ENCODE measurements around the gene PKD2L2.
"Not testable (repeated sequence)": the region's sequence is repeated elsewhere in the genome, so short reads cannot be mapped to it uniquely, and the experiment has no call there.

Gene PKD2L2

GRCh38 chr5:137862251-137862650, 27.0 kb upstream of the PKD2L2 start:
- Histone ChIP-seq H3K27me3 (ENCODE audit: insufficient read depth, poor library complexity, severe bottlenecking) (no peaks in the 10 kb centered on the region), H3K4me3 (replicated peaks; ENCODE audit: insufficient read depth, low read length) (no peak overlapping the region)
- TF ChIP-seq CTCF (IDR thresholded peaks at IDR 0.05; ENCODE audit: insufficient read depth, low read length) (no peak), POLR2AphosphoS5 (IDR thresholded peaks at IDR 0.05; ENCODE audit: low read depth) (no peak), REST (IDR thresholded peaks at IDR 0.05; ENCODE audit: insufficient replicate concordance, low read depth) (no peak), GABPA (IDR thresholded peaks at IDR 0.05; ENCODE audit: low read depth) (no peak), SPI1 (IDR thresholded peaks at IDR 0.05; ENCODE audit: borderline replicate concordance, low read depth) (no peak)

GRCh38 chr5:137863653-137864052, 25.6 kb upstream of the PKD2L2 start:
- not testable (repeated sequence) for DNase-seq (ENCODE audit: low read depth in 1 of 2, low spot score in 1 of 2); H3K27me3 ChIP-seq (ENCODE audit: insufficient read depth, poor library complexity, severe bottlenecking); H3K4me3 ChIP-seq (replicated peaks; ENCODE audit: insufficient read depth, low read length); H3K27ac ChIP-seq (replicated peaks)

More at GRCh38 chr5:137862251-137862650, 27.0 kb upstream of the PKD2L2 start:
- no peak for DNase-seq (ENCODE audit: low read depth in 1 of 2, low spot score in 1 of 2)
- H3K27ac ChIP-seq (replicated peaks): no peak overlapping the region

GRCh38 chr5:137866541-137867388, 22.5 kb upstream of the PKD2L2 start:
- no peak overlapping the region for H3K27ac ChIP-seq (replicated peaks)
- DNase-seq (ENCODE audit: low read depth in 1 of 2, low spot score in 1 of 2): no peak
- no peak for TF ChIP-seq POLR2AphosphoS5 (IDR thresholded peaks at IDR 0.05; ENCODE audit: low read depth)
- no peak for TF ChIP-seq CTCF (IDR thresholded peaks at IDR 0.05; ENCODE audit: insufficient read depth, low read length)
- no peak for TF ChIP-seq GABPA (IDR thresholded peaks at IDR 0.05; ENCODE audit: low read depth)
- no peak for TF ChIP-seq SPI1 (IDR thresholded peaks at IDR 0.05; ENCODE audit: borderline replicate concordance, low read depth)
- TF ChIP-seq REST (IDR thresholded peaks at IDR 0.05; ENCODE audit: insufficient replicate concordance, low read depth): no peak
- no peak overlapping the region for H3K4me3 ChIP-seq (replicated peaks; ENCODE audit: insufficient read depth, low read length)
- H3K27me3 ChIP-seq (ENCODE audit: insufficient read depth, poor library complexity, severe bottlenecking): no peaks in the 10 kb centered on the region

GRCh38 chr5:137867664-137868063, 21.6 kb upstream of the PKD2L2 start, which contains the start of gene MYOT:
Gene MYOT, plus strand, starts transcription at chr5:137867860. Its CDS starts 2,792 bp downstream, at chr5:137870652.
- Histone ChIP-seq H3K27me3 (ENCODE audit: insufficient read depth, poor library complexity, severe bottlenecking) (no peaks in the 10 kb centered on the region), H3K27ac (replicated peaks) (no peak within 1 kb of the TSS), H3K4me3 (replicated peaks; ENCODE audit: insufficient read depth, low read length) (no peak within 1 kb of the TSS)
- no peak for DNase-seq (ENCODE audit: low read depth in 1 of 2, low spot score in 1 of 2)
- TF ChIP-seq GABPA (IDR thresholded peaks at IDR 0.05; ENCODE audit: low read depth): no peak
- no peak for TF ChIP-seq POLR2AphosphoS5 (IDR thresholded peaks at IDR 0.05; ENCODE audit: low read depth)
- TF ChIP-seq CTCF (IDR thresholded peaks at IDR 0.05; ENCODE audit: insufficient read depth, low read length): no peak
- TF ChIP-seq SPI1 (IDR thresholded peaks at IDR 0.05; ENCODE audit: borderline replicate concordance, low read depth): no peak
- no peak for TF ChIP-seq REST (IDR thresholded peaks at IDR 0.05; ENCODE audit: insufficient replicate concordance, low read depth)

Data from HL-60 (cell line).